CD14-positive monocyte (primary cell): ENCODE results near the gene WDR44. TPM values are rescaled to one million over a fixed set of nuclear protein-coding genes. Genes with fewer than 3 reads are reported as not detected.

Source experiments
- DNase-seq, 3 donors: peaks; one replicate each; pipeline ENCODE4 v3.0.0-alpha.2; 2011 to 2022
- H2AFZ ChIP-seq: 2 replicates; pipeline ENCODE4 v1.6.0; 2012; ENCODE audit warnings: mild to moderate bottlenecking, low read depth, low read length, inconsistent platforms; ENCODE audit not compliant: insufficient read depth, poor library complexity, severe bottlenecking
- H3K27ac ChIP-seq, 2 donors: 1 replicate in 1 of 2; 2 replicates in 1 of 2; pipeline ENCODE4 v1.5.1; 2012 to 2013; ENCODE audit warnings: low read length in 2 of 2, control low read depth in 1 of 2, inconsistent platforms in 1 of 2, low read depth in 1 of 2, mild to moderate bottlenecking in 1 of 2
- H3K27me3 ChIP-seq, 2 donors: one replicate each; pipeline versions ENCODE4 v1.6.0 to v1.6.1; 2011 to 2013; ENCODE audit warnings: low read length in 2 of 2; ENCODE audit not compliant: control insufficient read depth in 2 of 2, insufficient read depth in 2 of 2
- H3K36me3 ChIP-seq, 2 donors: replicated peaks in 1 of 2; 1 replicate in 1 of 2; 2 replicates in 1 of 2; pipeline versions ENCODE4 v1.5.1 to v1.6.1; 2012 to 2013; ENCODE audit warnings: low read length in 2 of 2, control low read depth in 1 of 2, inconsistent platforms in 1 of 2, mild to moderate bottlenecking in 1 of 2; ENCODE audit not compliant: insufficient read depth in 2 of 2, control insufficient read depth in 1 of 2
- H3K4me1 ChIP-seq, 2 donors: 1 replicate in 1 of 2; 2 replicates in 1 of 2; pipeline versions ENCODE4 v1.5.1 to v1.6.1; 2012 to 2013; ENCODE audit warnings: low read length in 2 of 2, control low read depth in 1 of 2, inconsistent platforms in 1 of 2, mild to moderate bottlenecking in 1 of 2, moderate library complexity in 1 of 2; ENCODE audit not compliant: insufficient read depth in 2 of 2, control insufficient read depth in 1 of 2
- H3K4me2 ChIP-seq: replicated peaks from 2 replicates; pipeline ENCODE3; 2012; ENCODE audit warnings: low read length, moderate library complexity, mild to moderate bottlenecking; ENCODE audit not compliant: poor library complexity, severe bottlenecking; ENCODE audit errors: extremely low read depth
- H3K4me3 ChIP-seq, 3 experiments: fragments of 200-600 bp in 1 of 3; sonication (generic) in 1 of 3; replicated peaks in 1 of 3; 1 replicate in 2 of 3; 2 replicates in 1 of 3; pipeline ENCODE4 v1.5.1; 2011 to 2013; ENCODE audit warnings: low read length in 3 of 3, mild to moderate bottlenecking in 3 of 3, control low read depth in 2 of 3, low read depth in 2 of 3, inconsistent platforms in 1 of 3, moderate library complexity in 1 of 3
- H3K79me2 ChIP-seq: 2 replicates; pipeline ENCODE4 v1.6.0; 2012; ENCODE audit warnings: mild to moderate bottlenecking, control low read depth, inconsistent platforms, low read length, moderate library complexity; ENCODE audit not compliant: insufficient read depth
- H3K9ac ChIP-seq: 2 replicates; pipeline ENCODE4 v1.6.0; 2017; ENCODE audit warnings: low read length, mild to moderate bottlenecking; ENCODE audit not compliant: insufficient read depth, poor library complexity, severe bottlenecking
- H3K9me3 ChIP-seq, 2 donors: replicated peaks in 1 of 2; 1 replicate in 1 of 2; 2 replicates in 1 of 2; pipeline versions ENCODE4 v1.5.1 to v1.6.1; 2012 to 2013; ENCODE audit warnings: low read length in 2 of 2, control low read depth in 1 of 2; ENCODE audit not compliant: control insufficient read depth in 1 of 2, insufficient read depth in 1 of 2
- H4K20me1 ChIP-seq: 2 replicates; pipeline ENCODE4 v1.6.0; 2012; ENCODE audit warnings: mild to moderate bottlenecking, low read length, control low read depth, moderate library complexity; ENCODE audit not compliant: insufficient read depth
- H3K27ac Mint-ChIP-seq, 7 donors: one replicate each; pipeline ENCODE4 v1.8.0; 2020; ENCODE audit warnings: mild to moderate bottlenecking in 7 of 7, mixed read lengths in 7 of 7, moderate library complexity in 6 of 7, inconsistent platforms in 2 of 7
- H3K27me3 Mint-ChIP-seq, 3 donors: one replicate each; pipeline ENCODE4 v1.8.0; 2021 to 2022; ENCODE audit warnings: low read depth in 3 of 3, mild to moderate bottlenecking in 3 of 3, mixed read lengths in 3 of 3, moderate library complexity in 3 of 3, inconsistent platforms in 1 of 3
- H3K36me3 Mint-ChIP-seq, 2 donors: one replicate each; pipeline ENCODE4 v1.8.0; 2020; ENCODE audit warnings: mixed read lengths in 2 of 2, inconsistent platforms in 1 of 2, mild to moderate bottlenecking in 1 of 2
- H3K4me1 Mint-ChIP-seq: one replicate; pipeline ENCODE4 v1.8.0; 2020; ENCODE audit warnings: mild to moderate bottlenecking, mixed read lengths
- H3K4me3 Mint-ChIP-seq, 2 donors: one replicate each; pipeline ENCODE4 v1.8.0; 2020; ENCODE audit warnings: mild to moderate bottlenecking in 2 of 2, mixed read lengths in 2 of 2, moderate library complexity in 1 of 2
- H3K9me3 Mint-ChIP-seq, 7 donors: one replicate each; pipeline ENCODE4 v1.8.0; 2020 to 2022; ENCODE audit warnings: mixed read lengths in 7 of 7, mild to moderate bottlenecking in 6 of 7, moderate library complexity in 6 of 7, inconsistent platforms in 2 of 7
- CTCF ChIP-seq: fragments of 200-600 bp; IDR thresholded peaks from one replicate; pipeline ENCODE4 v1.8.0; 2022; ENCODE audit warnings: antibody characterized with exemption, mild to moderate bottlenecking
- WGBS: methylation state at CpG from one replicate; pipeline ENCODE4 v1.1.5; 2013; ENCODE audit warnings: missing lambda C conversion rate; ENCODE audit not compliant: insufficient coverage; 5-methylcytosine and 5-hydroxymethylcytosine counted together
- intact Hi-C, 2 donors: fragments of 100-400 bp; cut with micrococcal nuclease; formaldehyde crosslinking; loops; one replicate each; pipeline versions ENCODE4 v1.15.0 to v1.15.1; 2023
- polyA plus RNA-seq, 3 donors: library from polyadenylated mRNA; depleted of rRNA in 1 of 3; unstranded in 2 of 3; stranded (reverse) in 1 of 3; fragments of 300-500 nt in 2 of 3; fragments of >200 nt in 1 of 3; fragmentation: Illumina TruSeq in 2 of 3; gene quantifications; 1 replicate in 2 of 3; 2 replicates in 1 of 3; pipeline ENCODE4 v1.2.3, GENCODE V29; 2012 to 2021

The WDR44 gene
- polyA plus RNA-seq, 3 donors = 5.1 to 7.1 (median 5.5) TPM

GRCh38 chrX:118355225-118355920 lies 9.5 kb downstream of the WDR44 start:
- intact Hi-C loops = no loop called here
- H3K4me3 Mint-ChIP-seq = no peak overlapping the region

GRCh38 chrX:118356154-118356701 lies 10.3 kb downstream of the WDR44 start:
- peaks cover 62% of the 10 kb centered on the region for H4K20me1 ChIP-seq
- no peak overlapping the region for H3K4me3 Mint-ChIP-seq
- H3K36me3 Mint-ChIP-seq = no peaks in the 10 kb centered on the region
- no peaks in the 10 kb centered on the region for H3K9me3 Mint-ChIP-seq
- peaks cover 73% of the 10 kb centered on the region for H3K79me2 ChIP-seq
- H3K9ac ChIP-seq = no peak overlapping the region
- H3K27me3 ChIP-seq = no peaks in the 10 kb centered on the region
- H3K36me3 ChIP-seq = no peaks in the 10 kb centered on the region
- intact Hi-C loops = no loop called here
- H3K27ac Mint-ChIP-seq = no peak overlapping the region
- H3K27me3 Mint-ChIP-seq = peaks cover 0 to 1% (median 0%) of the 10 kb centered on the region in 3 donors
- no peak overlapping the region for H2AFZ ChIP-seq
- H3K4me1 Mint-ChIP-seq = peaks cover 24% of the 10 kb centered on the region
- TF ChIP-seq CTCF = no peak
- H3K4me1 ChIP-seq = peaks cover 5 to 12% of the 10 kb centered on the region in 2 donors
- no peak overlapping the region for H3K27ac ChIP-seq
- H3K4me3 ChIP-seq = no peak overlapping the region
- no peak overlapping the region for H3K4me2 ChIP-seq
- DNase-seq = no peak
- H3K9me3 ChIP-seq = no peaks in the 10 kb centered on the region
- WGBS = no CpG with 5 or more reads among the region's 2 CpGs

More at GRCh38 chrX:118355225-118355920, 9.5 kb downstream of the WDR44 start:
- Histone ChIP-seq H3K79me2 (peaks cover 69% of the 10 kb centered on the region), H2AFZ (no peak overlapping the region), H3K4me2 (no peak overlapping the region), H3K9ac (no peak overlapping the region), H3K9me3 (no peaks in the 10 kb centered on the region), H3K27me3 (no peaks in the 10 kb centered on the region), H3K27ac (no peak overlapping the region), H4K20me1 (peaks cover 56% of the 10 kb centered on the region), H3K4me1 (peaks cover 8 to 21% of the 10 kb centered on the region in 2 donors), H3K4me3 (no peak overlapping the region), H3K36me3 (no peaks in the 10 kb centered on the region)
- no CpG with 5 or more reads among the region's 2 CpGs for WGBS
- TF ChIP-seq CTCF = no peak
- no peaks in the 10 kb centered on the region for H3K36me3 Mint-ChIP-seq
- H3K4me1 Mint-ChIP-seq = peaks cover 25% of the 10 kb centered on the region
- no peak overlapping the region for H3K27ac Mint-ChIP-seq
- DNase-seq = no peak
- no peaks in the 10 kb centered on the region for H3K9me3 Mint-ChIP-seq
- H3K27me3 Mint-ChIP-seq = peaks cover 0 to 1% (median 0%) of the 10 kb centered on the region in 3 donors
